ENCODE measurements around the gene PLCH2.

DNA sequence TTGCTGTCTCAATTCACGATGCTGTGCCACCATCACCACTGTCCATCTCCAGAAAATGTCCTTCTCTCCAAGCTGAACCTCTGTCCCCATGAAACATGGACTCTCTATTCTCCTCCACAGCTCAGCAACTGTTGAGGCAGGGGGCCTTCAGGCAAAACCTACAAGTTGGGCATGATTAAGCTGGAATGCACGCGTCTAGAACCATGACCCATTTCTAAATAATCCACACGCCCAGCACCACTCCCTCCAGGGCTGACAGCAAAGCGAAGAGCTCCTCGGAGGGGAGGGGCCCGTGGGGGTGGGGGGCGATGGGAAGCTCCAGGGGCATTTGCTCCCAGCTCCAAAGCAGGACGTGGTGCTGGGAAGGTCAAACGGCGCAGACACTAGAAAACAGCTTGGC lies 57.3 kb downstream of the PLCH2 start:
- TF ChIP-seq, protein P1, sequence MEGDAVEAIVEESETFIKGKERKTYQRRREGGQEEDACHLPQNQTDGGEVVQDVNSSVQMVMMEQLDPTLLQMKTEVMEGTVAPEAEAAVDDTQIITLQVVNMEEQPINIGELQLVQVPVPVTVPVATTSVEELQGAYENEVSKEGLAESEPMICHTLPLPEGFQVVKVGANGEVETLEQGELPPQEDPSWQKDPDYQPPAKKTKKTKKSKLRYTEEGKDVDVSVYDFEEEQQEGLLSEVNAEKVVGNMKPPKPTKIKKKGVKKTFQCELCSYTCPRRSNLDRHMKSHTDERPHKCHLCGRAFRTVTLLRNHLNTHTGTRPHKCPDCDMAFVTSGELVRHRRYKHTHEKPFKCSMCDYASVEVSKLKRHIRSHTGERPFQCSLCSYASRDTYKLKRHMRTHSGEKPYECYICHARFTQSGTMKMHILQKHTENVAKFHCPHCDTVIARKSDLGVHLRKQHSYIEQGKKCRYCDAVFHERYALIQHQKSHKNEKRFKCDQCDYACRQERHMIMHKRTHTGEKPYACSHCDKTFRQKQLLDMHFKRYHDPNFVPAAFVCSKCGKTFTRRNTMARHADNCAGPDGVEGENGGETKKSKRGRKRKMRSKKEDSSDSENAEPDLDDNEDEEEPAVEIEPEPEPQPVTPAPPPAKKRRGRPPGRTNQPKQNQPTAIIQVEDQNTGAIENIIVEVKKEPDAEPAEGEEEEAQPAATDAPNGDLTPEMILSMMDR (IDR thresholded peaks at IDR 0.05), result no peak
- TF ChIP-seq EZH2 (IDR thresholded peaks at IDR 0.05; ENCODE audit: borderline replicate concordance, insufficient read depth, low read depth, low read length, poor library complexity, severe bottlenecking), result no peak

Measured in B cell (primary cell).